Endothelial cell (in vitro differentiated cells): ENCODE results near the gene ADGRG7. TPM values are rescaled to one million over a fixed set of nuclear protein-coding genes. Genes with fewer than 3 reads are reported as not detected.
A peak's percentile ranks its signal among the peaks of the same experiment; 100 is the strongest.

Source experiments
- DNase-seq: peaks from one replicate; pipeline ENCODE4 v3.0.0; 2021; ENCODE audit warnings: low spot score
- H3K27ac Mint-ChIP-seq: one replicate; pipeline ENCODE4 v1.8.0; 2021; ENCODE audit warnings: mixed read lengths, inconsistent platforms; ENCODE audit not compliant: unreplicated experiment
- H3K27me3 Mint-ChIP-seq: one replicate; pipeline ENCODE4 v1.8.0; 2021; ENCODE audit warnings: mild to moderate bottlenecking, moderate library complexity, mixed read lengths, inconsistent platforms; ENCODE audit not compliant: unreplicated experiment
- H3K36me3 Mint-ChIP-seq: one replicate; pipeline ENCODE4 v1.8.0; 2021; ENCODE audit warnings: mild to moderate bottlenecking, low read depth, mixed read lengths, inconsistent platforms; ENCODE audit not compliant: unreplicated experiment
- H3K4me1 Mint-ChIP-seq: one replicate; pipeline ENCODE4 v1.8.0; 2021; ENCODE audit warnings: mild to moderate bottlenecking, mixed read lengths, inconsistent platforms; ENCODE audit not compliant: unreplicated experiment
- H3K4me3 Mint-ChIP-seq: one replicate; pipeline ENCODE4 v1.8.0; 2021; ENCODE audit warnings: mild to moderate bottlenecking, mixed read lengths, inconsistent platforms; ENCODE audit not compliant: unreplicated experiment
- H3K9me3 Mint-ChIP-seq: one replicate; pipeline ENCODE4 v1.8.0; 2021; ENCODE audit warnings: mixed read lengths, inconsistent platforms; ENCODE audit not compliant: unreplicated experiment
- CTCF ChIP-seq: fragments of 200-600 bp; sonication (generic); IDR thresholded peaks from one replicate; pipeline ENCODE4 v1.5.0; 2021; ENCODE audit warnings: antibody characterized with exemption; ENCODE audit not compliant: unreplicated experiment
- total RNA-seq: library from RNA; stranded (reverse); fragmentation: NEBNext Ultra II Directional; extraction: Animal tissue kit (Norgen Biotek cat#: 25700); gene quantifications from one replicate; pipeline ENCODE4 v1.2.1, GENCODE V29; 2021; ENCODE audit not compliant: unreplicated experiment

The ADGRG7 gene
- total RNA-seq, 1 donor from 2014 or later = not detected

GRCh38 chr3:100702082-100702979, 92.9 kb downstream of the ADGRG7 start:
- H3K27me3 Mint-ChIP-seq = no peaks in the 10 kb centered on the region
- DNase-seq = no peak
- no peaks in the 10 kb centered on the region for H3K4me1 Mint-ChIP-seq
- no peaks in the 10 kb centered on the region for H3K9me3 Mint-ChIP-seq
- H3K4me3 Mint-ChIP-seq = no peak overlapping the region
- H3K36me3 Mint-ChIP-seq = no peaks in the 10 kb centered on the region
- no peak overlapping the region for H3K27ac Mint-ChIP-seq
- no peak for TF ChIP-seq CTCF

- Mint-ChIP-seq H3K4me3 (no peak overlapping the region), H3K9me3 (no peaks in the 10 kb centered on the region), H3K36me3 (no peaks in the 10 kb centered on the region), H3K27ac (no peak overlapping the region), H3K4me1 (no peaks in the 10 kb centered on the region), H3K27me3 (no peaks in the 10 kb centered on the region)
- no peak for TF ChIP-seq CTCF
- no peak for DNase-seq
These were observed 93.6 kb downstream of the ADGRG7 start for GRCh38 chr3:100702980-100703345.

GRCh38 chr3:100703865-100704264, 94.5 kb downstream of the ADGRG7 start:
- peaks cover 5% of the 10 kb centered on the region for H3K9me3 Mint-ChIP-seq
- TF ChIP-seq CTCF = no peak
- peaks cover 5% of the 10 kb centered on the region for H3K4me1 Mint-ChIP-seq
- no peak for DNase-seq
- H3K36me3 Mint-ChIP-seq = peaks cover 5% of the 10 kb centered on the region
- no peak overlapping the region for H3K4me3 Mint-ChIP-seq
- no peak overlapping the region for H3K27ac Mint-ChIP-seq
- peaks cover 7% of the 10 kb centered on the region for H3K27me3 Mint-ChIP-seq

- H3K27ac Mint-ChIP-seq = no peak overlapping the region
- peaks cover 14% of the 10 kb centered on the region for H3K4me1 Mint-ChIP-seq
- no peak overlapping the region for H3K4me3 Mint-ChIP-seq
- H3K27me3 Mint-ChIP-seq = peaks cover 13% of the 10 kb centered on the region
- H3K9me3 Mint-ChIP-seq = peaks cover 5% of the 10 kb centered on the region
- peaks cover 13% of the 10 kb centered on the region for H3K36me3 Mint-ChIP-seq
- DNase-seq = no peak
- no peak for TF ChIP-seq CTCF
These were observed 97.0 kb downstream of the ADGRG7 start for GRCh38 chr3:100706365-100706764.

DNA sequence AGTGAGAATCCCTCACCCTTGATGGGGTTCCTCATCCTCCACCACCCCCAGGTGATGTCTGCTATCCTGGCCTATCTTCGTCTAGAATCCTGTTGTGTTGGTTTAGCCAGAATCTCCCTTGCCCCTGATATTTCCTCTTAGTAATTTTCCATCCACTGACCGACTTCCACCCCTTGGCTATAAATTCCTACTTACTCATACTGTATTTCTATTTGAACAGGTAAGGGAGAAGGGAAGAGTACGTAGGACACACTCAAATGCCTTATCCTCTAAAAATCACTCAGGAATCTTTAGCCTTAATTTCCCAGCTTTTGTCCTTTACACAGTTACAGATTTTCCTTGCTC, 99.2 kb downstream of the ADGRG7 start:
- peaks cover 14% of the 10 kb centered on the region for H3K4me1 Mint-ChIP-seq
- no peak for DNase-seq
- TF ChIP-seq CTCF = no peak
- H3K36me3 Mint-ChIP-seq = peaks cover 15% of the 10 kb centered on the region
- H3K4me3 Mint-ChIP-seq = peak overlapping the region; percentile 91
- peaks cover 5% of the 10 kb centered on the region for H3K9me3 Mint-ChIP-seq
- H3K27ac Mint-ChIP-seq = peak overlapping the region; percentile 79
- H3K27me3 Mint-ChIP-seq = peaks cover 14% of the 10 kb centered on the region
